Upper lobe of left lung (tissue), 6 donors: ENCODE measurements around the gene ELN. TPM values are rescaled to one million over a fixed set of nuclear protein-coding genes. Genes with fewer than 3 reads are reported as not detected.
"Not testable (repeated sequence)": the region's sequence is repeated elsewhere in the genome, so short reads cannot be mapped to it uniquely, and the experiment has no call there.

Experiments used
- ATAC-seq, 2 donors: fragments of 200-7000 bp; cut with Tn5 transposase; one replicate each; pipeline ENCODE4 v1.9.1; 2022; ENCODE audit warnings: mild to moderate bottlenecking in 2 of 2, moderate library complexity in 2 of 2; ENCODE audit not compliant: low FRiP score in 2 of 2
- DNase-seq, 2 donors: peaks; one replicate each; pipeline ENCODE4 v3.0.0-alpha.2; 2019 to 2020
- H3K27ac ChIP-seq, 4 donors: fragments of 200-600 bp; sonication (generic); one replicate each; pipeline ENCODE4 v1.5.1; 2016 to 2019
- H3K27me3 ChIP-seq, 4 donors: fragments of 200-600 bp; sonication (generic); one replicate each; pipeline ENCODE4 v1.5.1; 2017 to 2019
- H3K36me3 ChIP-seq, 4 donors: fragments of 200-600 bp; sonication (generic); one replicate each; pipeline ENCODE4 v1.5.1; 2016 to 2019
- H3K4me1 ChIP-seq, 4 donors: fragments of 200-600 bp; sonication (generic); one replicate each; pipeline ENCODE4 v1.5.1; 2018 to 2019
- H3K4me3 ChIP-seq, 4 donors: fragments of 200-600 bp; sonication (generic); one replicate each; pipeline ENCODE4 v1.5.1; 2017 to 2019; ENCODE audit warnings: mild to moderate bottlenecking in 2 of 4, moderate library complexity in 1 of 4
- H3K9me3 ChIP-seq, 4 donors: fragments of 200-600 bp; sonication (generic); one replicate each; pipeline ENCODE4 v1.5.1; 2018 to 2019
- CTCF ChIP-seq, 6 experiments: fragments of 450-650 bp in 4 of 6; fragments of 200-600 bp in 2 of 6; sonication (generic) in 2 of 6; IDR thresholded peaks; one replicate each; pipeline ENCODE4 v1.5.1; 2016 to 2019; ENCODE audit warnings: antibody characterized with exemption in 6 of 6
- EP300 ChIP-seq, 4 donors: sonication (generic); formaldehyde crosslinking; IDR thresholded peaks; one replicate each; pipeline ENCODE4 v1.5.1; 2017; ENCODE audit warnings: antibody characterized with exemption in 4 of 4, control low read depth in 2 of 4
- POLR2A ChIP-seq, 4 donors: fragments of 450-650 bp; IDR thresholded peaks; one replicate each; pipeline ENCODE4 v1.5.1; 2016 to 2017; ENCODE audit warnings: antibody characterized with exemption in 4 of 4, mild to moderate bottlenecking in 2 of 4
- POLR2AphosphoS5 ChIP-seq, 2 donors: sonication (generic); formaldehyde crosslinking; IDR thresholded peaks; one replicate each; pipeline ENCODE4 v1.5.1; 2017; ENCODE audit warnings: antibody characterized with exemption in 2 of 2
- WGBS, 2 donors: methylation state at CpG; one replicate each; pipeline ENCODE4 v1.1.5; 2017 to 2018; 5-methylcytosine and 5-hydroxymethylcytosine counted together
- total RNA-seq, 6 donors: library from RNA; depleted of rRNA in 4 of 6; stranded (reverse); fragments of >200 nt in 4 of 6; gene quantifications; one replicate each; pipeline versions ENCODE4 v1.1.0 to v1.2.1, GENCODE V29; 2016 to 2021
- donor health status: DM: no; HTN: no; CAD: no; lungs with moderate emphysema.
- donor health status: DM: no; HTN: yes; CAD: no; lungs with severe emphysema.

The ELN gene
- 100 to 1,000 TPM in 5 of 6 donors, 10 to 100 TPM in 1; 24.4 to 582 (median 229) TPM for total RNA-seq

DNA sequence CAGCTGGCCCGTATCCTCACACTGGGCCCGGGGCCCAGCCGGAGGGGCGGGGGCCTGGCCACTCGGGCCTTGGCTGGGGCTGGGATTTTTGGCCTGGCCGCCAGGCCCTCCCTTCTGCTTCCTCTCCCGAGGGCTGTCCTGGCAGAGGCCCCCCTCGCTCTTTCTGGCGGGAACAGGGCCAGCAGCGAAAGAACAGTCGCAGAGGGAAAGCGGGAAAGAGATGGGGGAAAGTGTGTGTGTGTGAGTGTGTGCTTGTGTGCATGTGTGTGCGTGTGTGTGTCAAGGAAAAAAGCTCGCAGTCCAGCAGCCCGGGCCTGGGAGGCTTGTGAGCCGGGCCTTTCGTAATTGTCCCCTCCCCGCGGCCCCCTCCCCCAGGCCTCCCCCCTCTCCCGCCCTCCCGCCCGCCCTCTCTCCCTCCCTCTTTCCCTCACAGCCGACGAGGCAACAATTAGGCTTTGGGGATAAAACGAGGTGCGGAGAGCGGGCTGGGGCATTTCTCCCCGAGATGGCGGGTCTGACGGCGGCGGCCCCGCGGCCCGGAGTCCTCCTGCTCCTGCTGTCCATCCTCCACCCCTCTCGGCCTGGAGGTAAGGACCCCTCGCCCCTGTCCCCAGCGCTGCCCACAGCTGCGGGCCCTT is at the start of gene ELN:
Gene ELN (plus strand): TSS at position 491 of the 638 bp plus-strand sequence. CDS start 15 bp downstream, at position 506.
- DNase-seq = peak; percentile 61 to 90
- peak within 1 kb of the TSS; percentile 19 to 57 (median 46) for H3K4me3 ChIP-seq
- peak; percentile 69 to 84 for ATAC-seq
- no peaks in the 10 kb centered on the region for H3K9me3 ChIP-seq
- 3 to 6% methylated on average over 9 to 20 of the region's 39 CpGs for WGBS, 2 donors
- peak within 1 kb of the TSS; percentile 71 to 87 (median 84) for H3K27ac ChIP-seq
- H3K4me1 ChIP-seq = peaks cover 37 to 64% (median 48%) of the 10 kb centered on the region in 4 donors
- H3K36me3 ChIP-seq = no peaks in the 10 kb centered on the region
- TF ChIP-seq POLR2AphosphoS5 (IDR thresholded peaks at IDR 0.05) = peak; percentile 33 to 75
- TF ChIP-seq CTCF (IDR thresholded peaks at IDR 0.05) = no peak
- peaks cover 0 to 7% (median 0%) of the 10 kb centered on the region in 4 donors for H3K27me3 ChIP-seq

- H3K4me1 ChIP-seq = peaks cover 8 to 21% (median 10%) of the 10 kb centered on the region in 4 donors
These were observed 49.1 kb upstream of the ELN start for GRCh38 chr7:73978661-73979563.

DNA sequence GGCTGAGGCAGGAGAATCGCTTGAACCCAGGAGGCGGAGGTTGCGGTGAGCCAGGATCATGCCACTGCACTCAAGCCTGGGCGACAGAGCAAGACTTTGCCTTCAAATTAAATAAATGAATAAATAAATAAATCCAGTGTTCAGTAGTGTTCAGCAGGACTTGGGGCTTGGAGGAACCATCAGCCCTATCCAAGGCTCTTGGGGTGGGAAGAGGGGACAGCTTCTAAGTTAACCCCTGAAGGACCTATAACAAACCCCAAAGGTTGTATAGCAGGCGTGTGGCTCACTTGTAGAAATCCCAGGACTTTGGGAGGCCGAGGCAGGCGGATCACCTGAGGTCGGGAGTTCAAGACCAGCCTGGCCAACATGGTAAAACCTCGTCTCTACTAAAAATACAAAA is 48.3 kb upstream of the ELN start:
- not testable (repeated sequence) for H3K27ac ChIP-seq, H3K27me3 ChIP-seq, ATAC-seq, DNase-seq, H3K4me3 ChIP-seq, H3K9me3 ChIP-seq, H3K36me3 ChIP-seq
- peaks cover 8 to 21% (median 10%) of the 10 kb centered on the region in 4 donors for H3K4me1 ChIP-seq
- 91 to 97% methylated on average over 9 of the region's 9 CpGs for WGBS, 2 donors

More at GRCh38 chr7:73978661-73979563, 49.1 kb upstream of the ELN start:
- ATAC-seq (peak; percentile 40 to 70), DNase-seq (peak; percentile 27 to 59)
- Histone ChIP-seq H3K36me3 (no peaks in the 10 kb centered on the region), H3K9me3 (no peaks in the 10 kb centered on the region), H3K27me3 (no peaks in the 10 kb centered on the region), H3K4me3 (no peak overlapping the region), H3K27ac (peak overlapping the region in 1 of 4 donors; percentile 19)
- WGBS, 2 donors = 56 to 70% methylated on average over 21 to 24 of the region's 24 CpGs
- TF ChIP-seq POLR2A (IDR thresholded peaks at IDR 0.05) (no peak), CTCF (IDR thresholded peaks at IDR 0.05) (peak in 3 of 6 experiments; percentile 22 to 44 (median 31)), POLR2AphosphoS5 (IDR thresholded peaks at IDR 0.05) (peak in 1 of 2 donors; percentile 20), EP300 (IDR thresholded peaks at IDR 0.05) (no peak)

GRCh38 chr7:73980206-73980605 is 47.8 kb upstream of the ELN start:
- DNase-seq (no peak), ATAC-seq (no peak)
- Histone ChIP-seq H3K36me3 (no peaks in the 10 kb centered on the region), H3K9me3 (no peaks in the 10 kb centered on the region), H3K27ac (no peak overlapping the region), H3K27me3 (no peaks in the 10 kb centered on the region), H3K4me1 (peaks cover 8 to 16% (median 10%) of the 10 kb centered on the region in 4 donors), H3K4me3 (no peak overlapping the region)
- TF ChIP-seq POLR2AphosphoS5 (IDR thresholded peaks at IDR 0.05) = no peak
- TF ChIP-seq POLR2A (IDR thresholded peaks at IDR 0.05) = no peak
- no peak for TF ChIP-seq CTCF (IDR thresholded peaks at IDR 0.05)
- TF ChIP-seq EP300 (IDR thresholded peaks at IDR 0.05) = no peak
- WGBS, 2 donors = 92 to 95% methylated on average over 6 of the region's 6 CpGs

GRCh38 chr7:73981933-73982332 is 46.0 kb upstream of the ELN start:
- H3K9me3 ChIP-seq = no peaks in the 10 kb centered on the region
- ATAC-seq = no peak
- H3K27ac ChIP-seq = no peak overlapping the region
- H3K27me3 ChIP-seq = no peaks in the 10 kb centered on the region
- no peak overlapping the region for H3K4me3 ChIP-seq
- H3K4me1 ChIP-seq = peaks cover 8 to 17% (median 13%) of the 10 kb centered on the region in 4 donors
- DNase-seq = no peak
- H3K36me3 ChIP-seq = no peaks in the 10 kb centered on the region
- TF ChIP-seq POLR2AphosphoS5 (IDR thresholded peaks at IDR 0.05) (no peak), CTCF (IDR thresholded peaks at IDR 0.05) (no peak), POLR2A (IDR thresholded peaks at IDR 0.05) (no peak), EP300 (IDR thresholded peaks at IDR 0.05) (no peak)
- 89 to 90% methylated on average over 7 of the region's 7 CpGs for WGBS, 2 donors
